HG03558 (cell line): ENCODE measurements around the gene ITGB7.
"Not testable (repeated sequence)": the region's sequence is repeated elsewhere in the genome, so short reads cannot be mapped to it uniquely, and the experiment has no call there.

ENCODE experiments used
- ATAC-seq: cut with Tn5 transposase; IDR thresholded peaks from one replicate; pipeline ENCODE4 v1.9.1; 2021; ENCODE audit warnings: moderate number of reproducible peaks; ENCODE audit not compliant: unreplicated experiment; ENCODE audit errors: extremely low read depth

Gene ITGB7

DNA sequence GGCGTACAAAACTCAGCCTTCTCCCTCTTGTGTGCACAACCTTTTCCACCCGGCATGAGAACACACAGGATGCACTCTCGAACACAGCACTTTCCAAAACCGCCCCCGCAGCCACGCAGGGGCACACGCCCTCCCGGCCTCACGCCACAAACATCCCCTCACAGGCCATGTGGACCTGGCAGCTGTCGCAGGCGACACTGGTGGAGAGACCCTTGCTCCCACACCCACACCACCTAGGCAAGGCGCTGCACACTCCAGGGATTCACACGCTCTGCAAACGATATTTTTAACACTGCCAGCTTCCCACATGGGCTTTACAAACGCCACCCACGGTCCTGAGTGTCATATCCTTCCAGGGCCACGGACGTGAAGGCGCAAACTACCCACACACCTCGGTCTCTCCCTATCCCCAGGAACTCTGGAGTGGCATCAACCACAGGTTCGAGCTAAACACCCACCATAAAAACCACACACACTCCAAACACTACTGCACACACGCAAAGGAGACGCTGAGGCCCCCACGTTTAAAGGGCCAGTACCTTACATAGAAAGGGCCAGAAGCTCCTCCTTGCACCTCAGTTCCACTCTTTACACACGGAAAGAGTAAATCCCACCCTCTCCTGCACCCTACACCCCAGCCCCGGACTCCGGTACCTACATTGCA is 12.4 kb upstream of the ITGB7 start:
- no peak for ATAC-seq

DNA sequence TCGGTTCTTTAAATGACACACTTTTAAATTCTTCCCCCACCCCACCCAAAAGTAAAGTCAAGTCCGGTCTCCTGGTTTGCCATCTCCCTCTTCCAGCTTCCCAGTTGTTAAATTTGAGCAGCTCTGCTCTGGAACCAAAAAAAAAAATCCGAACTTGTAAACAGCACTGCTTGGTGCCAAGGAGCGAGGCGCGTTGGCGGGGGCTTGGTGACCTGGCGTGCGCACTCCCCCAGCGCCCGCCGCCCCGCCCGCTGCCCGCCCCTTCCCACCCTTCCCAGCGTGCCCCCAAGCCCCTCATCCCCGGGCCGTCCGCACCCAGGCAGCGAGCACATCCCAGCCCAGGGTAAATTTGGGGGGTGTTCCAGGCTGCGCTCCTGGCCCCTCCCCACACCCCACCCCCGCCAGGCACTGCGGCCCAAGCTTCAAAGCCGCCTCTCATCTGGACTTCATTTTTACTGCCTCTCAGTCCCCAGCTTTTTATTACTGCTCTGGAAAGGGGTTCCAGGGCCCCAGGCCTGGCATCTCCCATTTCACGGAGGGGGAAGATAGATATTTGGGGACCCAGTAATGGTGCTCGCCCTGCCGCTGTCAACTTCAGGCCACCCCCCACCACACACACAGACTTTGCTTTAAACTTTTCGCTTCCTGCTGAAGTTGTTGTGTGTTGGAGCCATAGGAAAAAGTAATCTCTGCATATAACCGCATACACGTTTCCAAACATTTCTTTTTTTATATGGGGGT is 11.7 kb upstream of the ITGB7 start:
- ATAC-seq: no peak

DNA sequence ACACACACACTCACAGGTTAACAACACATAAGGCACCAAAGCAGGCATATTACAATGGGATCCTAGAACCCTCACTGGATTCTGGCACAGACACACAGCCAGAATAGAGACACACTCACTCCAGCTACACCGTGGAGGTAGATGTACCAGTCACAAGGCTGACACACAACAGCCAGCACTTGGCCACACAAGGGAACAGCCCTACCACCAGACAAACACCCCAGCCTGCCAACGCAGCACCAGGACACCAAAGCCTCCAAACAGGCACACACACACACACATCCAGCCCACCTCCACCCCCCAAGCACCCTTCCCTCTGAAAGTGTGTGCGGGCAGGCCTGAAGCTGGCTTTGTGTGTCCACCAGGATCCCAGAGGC is 10.9 kb upstream of the ITGB7 start:
- ATAC-seq: no peak

DNA sequence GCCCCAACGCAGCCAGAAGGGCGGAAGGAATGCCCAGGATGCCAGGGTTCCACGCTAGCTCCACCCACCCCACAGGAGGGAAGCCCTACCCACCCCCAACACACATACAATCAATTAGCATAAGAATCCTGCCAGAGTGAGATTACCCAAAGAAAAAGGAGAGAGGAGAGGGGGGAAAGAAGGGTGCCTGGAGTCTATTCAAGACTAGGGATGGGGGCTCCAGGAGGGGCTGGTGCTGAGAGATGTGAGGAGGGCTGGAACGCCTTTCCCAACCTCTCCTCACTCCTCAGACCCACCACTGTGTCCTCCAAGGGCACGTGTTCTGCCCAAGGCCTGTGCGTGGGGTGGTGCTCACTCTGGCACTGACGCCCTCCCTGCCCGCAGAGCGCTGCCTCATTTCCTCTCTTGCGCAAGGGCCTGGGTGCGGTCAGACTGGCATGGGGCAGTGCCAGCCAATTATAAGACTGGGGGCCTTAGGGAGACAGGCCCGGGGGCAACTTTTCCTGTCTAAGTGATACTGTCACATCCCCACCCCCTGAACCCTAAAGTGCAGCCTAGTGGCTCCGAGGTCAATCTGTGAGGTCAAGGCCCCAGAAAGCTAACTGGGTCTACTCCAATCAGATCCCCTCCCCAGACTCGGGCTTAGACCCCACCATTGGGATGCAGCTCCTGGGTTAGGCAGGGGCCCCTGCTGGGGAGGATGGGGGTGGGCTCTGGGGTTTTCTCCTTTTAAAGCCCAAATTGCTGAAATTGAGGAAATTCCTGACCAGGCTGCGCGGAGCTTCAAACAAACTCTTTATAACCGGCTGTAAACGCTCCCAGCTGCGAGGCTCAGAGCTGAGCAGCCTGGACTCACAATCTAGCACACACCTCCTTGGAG is 10.2 kb upstream of the ITGB7 start:
- ATAC-seq: no peak

DNA sequence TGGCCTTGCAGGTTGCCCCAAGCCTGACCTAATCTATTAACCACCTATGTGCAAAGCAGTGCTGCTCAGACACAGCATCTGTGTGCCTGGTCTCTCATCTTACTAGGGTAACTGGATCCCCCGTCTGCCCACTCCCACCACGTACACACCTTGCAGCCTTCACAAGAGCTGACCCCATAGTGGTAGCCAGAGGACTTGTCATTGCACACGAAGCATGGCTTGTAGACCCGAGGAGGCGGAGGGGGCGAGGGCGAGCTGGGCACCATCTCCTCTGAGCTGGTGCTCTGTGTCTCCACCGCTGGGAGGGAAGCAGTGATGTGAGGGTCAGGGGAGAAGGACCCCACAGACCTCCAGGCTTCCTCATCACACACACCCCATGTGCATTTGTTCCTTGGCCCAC is 8.4 kb upstream of the ITGB7 start:
- no peak for ATAC-seq

DNA sequence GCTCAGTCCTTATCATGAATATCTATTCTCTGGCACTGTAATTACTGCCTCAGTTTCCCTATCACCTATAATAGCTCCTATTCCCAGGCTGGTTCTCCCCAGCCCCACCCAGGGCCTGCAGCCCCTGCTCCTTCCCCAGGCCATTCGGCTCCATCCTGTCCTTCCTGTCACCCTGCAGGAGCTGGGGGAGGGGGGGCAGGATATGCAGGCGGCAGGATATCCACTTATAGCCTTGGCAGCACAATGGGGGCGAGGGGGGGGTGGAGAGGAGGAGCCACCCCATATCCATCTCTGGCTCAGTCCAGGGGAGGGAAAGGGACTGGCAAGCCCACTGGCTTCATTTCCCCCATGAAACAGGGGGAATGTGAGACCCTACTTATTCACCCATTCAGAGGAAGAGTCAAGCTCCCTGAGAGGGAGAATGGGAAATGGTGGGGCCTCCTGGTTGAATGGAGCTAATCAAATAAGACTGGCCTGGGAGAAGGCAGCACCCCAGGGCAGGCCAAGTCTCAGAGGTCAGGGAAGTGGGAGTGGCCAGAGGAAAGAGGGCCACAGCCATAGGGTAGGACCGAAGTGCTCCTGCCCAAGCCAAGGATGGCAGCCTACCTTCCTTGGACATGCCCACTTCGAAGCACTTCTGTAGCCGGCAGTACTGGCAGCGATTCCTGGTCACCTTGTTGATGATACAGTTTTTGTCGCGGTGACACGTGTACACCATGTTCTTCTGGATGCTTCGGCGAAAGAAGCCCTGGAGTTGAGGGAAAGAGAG is 7.8 kb upstream of the ITGB7 start:
- ATAC-seq: no peak

DNA sequence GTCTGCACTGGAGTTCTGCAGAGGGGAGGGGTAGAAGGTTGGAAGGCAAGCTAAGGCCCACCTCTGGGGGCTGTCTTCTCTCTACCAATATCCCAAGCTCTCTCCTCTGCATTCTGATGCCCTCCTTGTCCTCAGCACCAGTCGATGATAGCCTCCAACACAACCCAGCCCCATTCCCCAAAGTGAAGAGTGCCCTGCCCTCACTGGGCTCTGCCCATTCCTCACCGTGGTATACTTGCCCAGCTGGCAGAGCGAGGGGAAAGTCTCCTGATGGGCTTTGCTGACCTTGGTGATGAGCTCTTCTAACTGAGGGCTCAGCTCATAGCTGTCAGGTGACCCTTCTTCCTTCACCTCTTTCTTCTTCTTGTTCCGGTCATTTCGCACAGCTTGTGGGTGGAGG is 7.2 kb upstream of the ITGB7 start:
- no peak for ATAC-seq

DNA sequence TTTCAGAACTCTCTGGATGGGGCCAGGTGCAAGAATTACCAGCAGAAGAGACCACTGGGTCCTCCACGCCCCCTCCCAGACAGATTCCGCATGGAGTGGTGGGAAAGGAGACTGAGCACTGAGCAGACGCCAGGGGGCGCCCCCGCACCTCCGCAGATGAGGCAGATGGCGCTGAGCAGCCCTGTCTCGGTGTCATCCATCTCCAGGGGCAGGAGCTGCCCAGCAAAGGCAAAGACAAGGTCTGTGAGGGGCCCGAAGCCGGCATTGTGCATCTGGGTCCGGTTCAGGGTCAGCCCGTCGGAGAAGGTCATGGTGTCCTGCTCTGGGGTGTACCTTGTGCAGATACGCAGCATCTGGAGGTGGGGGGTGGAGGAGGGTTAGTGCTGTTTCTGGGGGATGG is 6.3 kb upstream of the ITGB7 start:
- ATAC-seq: no peak

DNA sequence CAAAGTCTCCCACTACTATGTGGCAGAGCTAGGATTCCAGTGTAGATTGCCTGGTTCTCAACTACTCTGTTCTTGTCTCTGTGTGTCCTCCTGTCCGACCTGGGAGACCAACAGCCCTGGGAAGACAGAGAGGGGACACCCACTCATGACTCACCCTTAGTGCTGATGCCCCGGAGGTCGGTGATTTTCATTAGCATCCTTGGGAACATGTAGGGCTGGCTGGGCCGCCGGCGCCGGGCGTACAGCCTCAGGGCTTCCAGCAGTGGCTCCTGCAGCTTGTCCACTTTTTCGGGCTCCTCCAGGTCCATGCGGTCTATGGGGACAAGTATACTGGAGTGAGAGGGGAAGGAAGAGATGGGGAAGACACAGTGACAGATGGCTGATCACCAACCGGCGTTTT is 5.9 kb upstream of the ITGB7 start:
- no peak for ATAC-seq

DNA sequence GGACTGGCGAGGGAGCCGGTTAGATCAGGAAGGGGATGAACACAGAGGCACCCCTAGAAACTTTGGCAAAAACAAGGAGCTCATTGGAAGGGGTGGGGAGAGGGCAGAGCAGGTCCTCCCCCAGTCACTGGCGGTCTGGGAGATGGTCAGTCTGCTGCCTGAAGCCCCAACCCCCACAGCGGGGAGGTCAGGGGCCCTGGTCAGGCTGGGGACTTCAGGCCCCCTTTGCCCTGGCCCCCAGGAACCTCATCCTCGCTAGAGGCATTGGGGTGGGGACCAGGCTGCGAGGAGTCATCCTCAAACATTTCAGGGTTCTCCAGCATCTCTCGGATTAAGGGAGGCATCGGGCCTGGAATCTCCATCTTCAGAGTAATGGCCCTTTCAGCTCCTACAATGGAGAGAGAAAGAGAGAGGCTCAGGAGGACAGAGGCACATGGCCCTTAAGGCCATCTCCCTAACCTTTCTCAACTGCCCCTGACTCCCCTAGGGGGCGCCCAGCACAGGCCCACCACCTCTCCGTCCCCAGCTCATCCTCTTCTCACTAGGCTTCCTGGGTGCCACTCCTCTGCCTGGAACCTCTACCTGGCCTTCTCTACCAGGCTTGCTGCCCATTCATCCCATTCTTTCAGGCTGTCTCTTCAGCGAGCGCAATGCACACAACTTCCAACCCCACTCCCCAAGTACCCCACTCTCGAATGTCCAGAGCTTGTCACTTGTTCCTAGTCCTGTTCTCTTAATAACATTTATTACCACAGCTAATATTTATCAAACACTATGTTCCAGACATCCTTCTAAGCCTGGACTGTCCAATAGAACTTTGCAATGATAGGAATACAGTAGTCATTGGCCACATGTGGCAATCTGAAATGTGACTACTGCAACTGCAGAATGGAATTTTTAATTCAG is 4.7 kb upstream of the ITGB7 start:
- ATAC-seq: no peak

DNA sequence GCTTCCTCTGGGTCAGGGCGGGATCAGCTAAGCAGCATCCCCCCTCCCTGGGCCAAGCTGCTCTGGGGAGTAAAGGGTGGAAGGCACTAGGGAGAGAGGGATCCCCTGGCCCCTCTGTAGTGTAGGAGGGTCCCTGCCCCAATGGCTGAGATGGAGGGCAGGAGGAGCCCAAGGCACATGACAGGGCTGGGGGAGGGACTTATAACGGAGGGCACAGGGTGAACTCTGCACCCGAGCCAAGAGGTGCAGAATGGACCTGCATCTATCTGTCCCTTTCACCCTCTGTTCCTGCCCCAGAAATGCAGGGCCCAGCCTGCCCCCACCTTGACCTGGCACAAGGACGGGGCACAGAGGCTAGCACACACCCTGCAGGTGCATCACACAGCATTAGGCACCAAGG is 3.8 kb upstream of the ITGB7 start:
- ATAC-seq: no peak

DNA sequence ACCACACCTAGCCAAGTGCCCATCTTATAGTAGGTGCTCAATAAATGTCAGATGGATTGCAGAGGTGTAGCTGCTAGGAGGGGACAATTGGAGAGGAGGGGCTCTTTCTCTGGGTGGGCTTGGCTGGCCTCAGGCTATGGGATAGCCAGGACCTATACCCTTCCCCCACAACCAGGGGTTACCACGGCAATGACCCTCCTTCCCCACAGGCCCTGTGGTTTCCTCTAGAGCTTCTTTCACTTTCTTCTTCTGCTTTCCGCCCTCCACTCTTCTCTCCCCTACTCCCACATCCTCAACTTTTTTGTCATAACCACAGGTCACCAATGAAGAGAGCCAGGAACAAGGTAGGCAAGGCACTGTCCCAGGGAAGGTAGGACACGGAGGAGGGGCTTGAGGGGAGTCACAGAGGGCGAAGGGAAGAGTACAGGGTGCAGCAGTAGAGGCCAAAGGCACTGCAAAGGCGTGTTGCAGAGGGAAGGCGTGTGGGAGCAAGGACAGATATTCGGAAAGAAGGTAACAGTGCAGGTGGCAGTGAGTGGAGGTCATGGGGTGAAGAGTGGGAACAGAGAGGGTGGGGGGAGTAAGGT is 1.9 kb upstream of the ITGB7 start:
- ATAC-seq: no peak

DNA sequence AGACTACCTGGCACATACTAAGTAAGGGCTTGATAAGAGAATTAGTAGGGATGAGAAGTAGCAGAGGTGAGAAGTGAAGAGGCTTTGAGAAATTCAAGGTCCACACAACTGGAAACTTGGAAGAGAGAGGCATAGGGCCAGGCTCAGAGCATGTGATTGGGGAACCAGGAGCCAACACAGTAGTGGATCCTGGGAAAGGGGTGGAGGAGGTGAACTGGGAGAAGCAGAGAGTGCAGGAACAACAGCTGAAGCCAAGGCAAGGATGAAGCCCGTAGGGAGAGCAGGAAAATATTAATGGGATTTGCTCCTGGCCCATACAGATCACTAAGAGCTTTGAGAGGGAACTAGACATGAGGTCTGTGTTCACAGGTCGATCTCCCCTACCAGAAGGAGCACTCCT is 1.4 kb upstream of the ITGB7 start:
- ATAC-seq: no peak

DNA sequence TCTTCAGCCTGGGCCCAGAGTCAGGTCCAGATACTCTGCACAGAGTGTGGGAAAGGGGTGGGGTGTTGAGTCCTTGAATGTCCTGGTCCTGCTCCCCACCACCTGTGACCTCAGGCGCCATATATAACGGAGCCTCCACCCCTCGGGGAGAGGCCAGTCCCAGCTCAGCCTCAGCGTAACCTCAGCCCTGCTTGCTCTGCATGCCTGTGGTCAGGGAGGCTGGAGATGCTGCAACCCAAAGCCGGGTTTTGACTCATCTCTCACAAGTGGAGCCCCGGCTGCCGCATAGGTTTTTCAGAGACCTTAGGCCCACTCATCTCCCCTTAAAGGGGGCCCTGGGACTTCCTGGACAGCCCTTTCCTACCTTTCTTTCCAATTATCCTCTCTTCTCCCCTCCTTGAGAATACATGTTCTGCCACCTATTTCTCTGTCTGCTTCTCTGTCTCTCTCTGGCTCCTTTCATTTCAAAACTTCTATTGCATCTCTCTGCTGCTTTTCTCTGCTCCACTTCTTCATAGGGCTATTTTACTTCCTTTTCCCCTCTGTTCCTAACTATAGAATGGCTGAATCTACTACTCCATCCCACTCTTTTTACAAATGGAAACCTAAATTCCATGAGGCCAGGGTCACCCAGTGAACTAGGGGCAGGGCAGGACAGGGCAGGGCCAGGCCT is 1.2 kb downstream of the ITGB7 start:
- peak; percentile 33 for ATAC-seq

DNA sequence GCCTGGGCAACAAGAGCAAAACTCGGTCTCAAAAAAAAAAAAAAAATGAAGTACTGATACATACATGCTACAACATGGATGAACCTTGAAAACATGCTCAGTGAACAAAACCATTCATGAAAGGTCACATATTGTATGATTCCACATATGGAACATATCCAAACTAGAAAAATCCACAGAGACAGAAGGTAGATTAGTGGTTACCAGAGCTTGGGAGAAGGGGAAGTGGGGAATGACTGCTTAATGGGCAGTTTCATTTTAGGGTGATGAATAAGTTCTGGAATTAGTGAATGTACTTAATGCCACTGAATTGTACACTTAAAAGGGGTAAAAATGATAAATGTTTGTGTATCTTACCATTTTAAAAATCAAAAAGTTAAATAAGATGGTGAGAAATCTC is 2.7 kb downstream of the ITGB7 start:
- ATAC-seq: no peak

DNA sequence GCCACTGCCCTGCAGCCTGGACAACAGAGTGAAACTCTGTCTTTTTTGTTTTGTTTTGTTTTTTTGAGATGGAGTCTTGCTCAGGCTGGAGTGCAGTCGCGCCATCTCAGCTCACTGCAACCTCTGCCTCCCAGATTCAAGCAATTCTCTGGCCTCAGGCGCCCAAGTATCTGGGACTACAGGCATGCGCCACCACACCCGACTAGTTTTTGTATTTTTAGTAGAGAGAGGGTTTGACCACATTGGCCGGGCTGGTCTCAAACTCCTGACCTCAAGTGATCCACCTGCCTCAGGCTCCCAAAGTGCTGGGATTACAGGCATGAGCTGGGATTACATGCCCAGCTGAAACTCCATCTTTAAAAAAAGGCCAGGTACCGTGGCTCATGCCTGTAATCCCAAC is 4.7 kb downstream of the ITGB7 start:
- ATAC-seq: not testable (repeated sequence)

DNA sequence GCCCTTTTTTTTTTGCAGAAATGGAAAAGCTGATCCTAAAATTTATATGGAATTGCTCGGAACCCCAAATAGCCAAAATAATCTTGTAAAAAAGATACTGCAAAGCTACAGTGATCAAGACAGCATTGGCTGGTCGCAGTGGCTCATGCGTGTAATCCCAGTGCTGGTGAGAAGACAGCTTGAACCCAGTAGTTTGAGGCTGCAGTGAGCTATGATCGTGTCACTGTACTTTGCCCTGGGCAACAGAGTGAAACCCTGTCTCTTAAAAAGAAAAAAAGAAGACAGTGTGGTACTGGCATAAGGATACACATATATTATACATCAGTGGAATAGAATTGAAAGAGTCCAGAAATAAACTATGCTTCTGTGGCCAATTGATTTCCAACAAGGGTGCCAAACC is 5.4 kb downstream of the ITGB7 start:
- no peak for ATAC-seq

DNA sequence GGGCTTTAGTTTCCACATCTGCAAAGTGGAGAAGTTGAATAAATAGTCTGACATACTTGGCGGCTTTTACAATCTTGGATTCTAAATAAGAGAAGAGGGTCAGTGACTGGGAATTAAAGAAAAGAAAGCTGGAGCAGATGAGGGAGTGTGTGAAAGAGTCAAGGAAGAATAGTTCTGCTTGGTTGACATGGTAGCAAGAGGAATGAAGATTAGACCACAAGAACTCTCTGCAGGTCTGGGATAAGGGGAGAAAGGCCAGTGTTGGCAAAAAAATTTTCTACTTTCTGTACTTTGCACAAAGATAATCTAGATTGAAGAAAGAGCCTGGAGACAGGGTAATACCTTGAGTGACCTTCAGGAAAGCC is 5.9 kb downstream of the ITGB7 start:
- no peak for ATAC-seq
